CD4-positive, alpha-beta T cell (primary cell): ENCODE measurements around the gene SPNS1. TPM values are rescaled to one million over a fixed set of nuclear protein-coding genes. Genes with fewer than 3 reads are reported as not detected.

Experiments
- ATAC-seq: fragments of 200-7000 bp; cut with Tn5 transposase; one replicate; pipeline ENCODE4 v1.10.0; 2022; ENCODE audit warnings: mild to moderate bottlenecking; ENCODE audit not compliant: poor library complexity
- CTCF ChIA-PET: fragments of 350-600 bp; sonication (Branson Sonifier 250); formaldehyde crosslinking; loops from one replicate; lab custom pipeline; 2021; ENCODE audit warnings: antibody characterized with exemption, inconsistent platforms; lab: Charles Lee
- POLR2A ChIA-PET: fragments of 350-600 bp; sonication (Branson Sonifier 250); formaldehyde crosslinking; loops from one replicate; lab custom pipeline; 2021; ENCODE audit warnings: antibody characterized with exemption, inconsistent platforms; lab: Charles Lee
- DNase-seq, 14 experiments: peaks; one replicate each; pipeline ENCODE4 v3.0.0-alpha.2; 2013 to 2020; ENCODE audit warnings: mixed read lengths in 2 of 14
- H3K27ac ChIP-seq, 2 donors: one replicate each; pipeline versions ENCODE4 v1.5.1 to v1.7.0; 2013; ENCODE audit warnings: low read length in 2 of 2, low read depth in 1 of 2, mild to moderate bottlenecking in 1 of 2
- H3K27me3 ChIP-seq, 2 experiments: 1 replicate in 1 of 2; 2 replicates in 1 of 2; pipeline versions ENCODE4 v1.6.1 to v1.7.0; 2013; ENCODE audit warnings: low read length in 2 of 2, control low read depth in 1 of 2, mild to moderate bottlenecking in 1 of 2, moderate library complexity in 1 of 2; ENCODE audit not compliant: insufficient read depth in 2 of 2, control insufficient read depth in 1 of 2
- H3K36me3 ChIP-seq: one replicate; pipeline ENCODE4 v1.6.1; 2013; ENCODE audit warnings: low read length, control low read depth; ENCODE audit not compliant: insufficient read depth
- H3K4me1 ChIP-seq: one replicate; pipeline ENCODE4 v1.6.1; 2013; ENCODE audit warnings: low read length, control low read depth; ENCODE audit not compliant: insufficient read depth
- H3K4me3 ChIP-seq: one replicate; pipeline ENCODE4 v1.5.1; 2013; ENCODE audit warnings: mild to moderate bottlenecking, low read length, moderate library complexity
- H3K9me3 ChIP-seq, 2 experiments: 1 replicate in 1 of 2; 2 replicates in 1 of 2; pipeline versions ENCODE4 v1.6.1 to v1.7.0; 2013; ENCODE audit warnings: low read length in 2 of 2, mild to moderate bottlenecking in 2 of 2, control low read depth in 1 of 2, moderate library complexity in 1 of 2; ENCODE audit not compliant: control insufficient read depth in 1 of 2, insufficient read depth in 1 of 2
- H3K27ac Mint-ChIP-seq: one replicate; pipeline ENCODE4 v1.8.0; 2020; ENCODE audit warnings: mixed read lengths
- H3K27me3 Mint-ChIP-seq: one replicate; pipeline ENCODE4 v1.8.0; 2021; ENCODE audit warnings: mixed read lengths
- H3K36me3 Mint-ChIP-seq: one replicate; pipeline ENCODE4 v1.8.0; 2021; ENCODE audit warnings: low read depth, mixed read lengths
- H3K4me1 Mint-ChIP-seq: one replicate; pipeline ENCODE4 v1.8.0; 2021; ENCODE audit warnings: low read depth, mixed read lengths
- H3K4me3 Mint-ChIP-seq: one replicate; pipeline ENCODE4 v1.8.0; 2020; ENCODE audit warnings: mild to moderate bottlenecking, mixed read lengths
- H3K9me3 Mint-ChIP-seq: one replicate; pipeline ENCODE4 v1.8.0; 2020; ENCODE audit warnings: mixed read lengths
- CTCF ChIP-seq: fragments of 200-600 bp; IDR thresholded peaks from one replicate; pipeline ENCODE4 v1.8.0; 2022; ENCODE audit warnings: antibody characterized with exemption, mild to moderate bottlenecking
- intact Hi-C, 2 experiments: fragments of 100-400 bp; cut with DNase I in 1 of 2; cut with micrococcal nuclease in 1 of 2; formaldehyde crosslinking; loops; one replicate each; pipeline versions ENCODE4 v1.15.1 to v1.9.0; 2023 to 2025; cut with DNase I, micrococcal nuclease
- total RNA-seq, 174 experiments: library from RNA in 2 of 174; stranded (reverse) in 2 of 174; gene quantifications; one replicate each; pipeline ENCODE4 v1.2.3 and lab custom pipeline; 2021 to 2026

Gene SPNS1
- total RNA-seq, 2 experiments from 2014 or later = 24.4 to 28.1 TPM

- H3K36me3 ChIP-seq = peaks cover 59% of the 10 kb centered on the region
- TF ChIP-seq CTCF = no peak
- Mint-ChIP-seq H3K27me3 (no peaks in the 10 kb centered on the region), H3K27ac (peak within 1 kb of the TSS; percentile 100), H3K4me1 (peaks cover 55% of the 10 kb centered on the region), H3K36me3 (peaks cover 91% of the 10 kb centered on the region), H3K4me3 (peak within 1 kb of the TSS; percentile 100), H3K9me3 (peaks cover 6% of the 10 kb centered on the region)
- no peaks in the 10 kb centered on the region for H3K27me3 ChIP-seq
- DNase-seq = peak; percentile 69 to 91 (median 86)
- peak; percentile 71 for ATAC-seq
- peaks cover 64% of the 10 kb centered on the region for H3K4me1 ChIP-seq
- H3K27ac ChIP-seq = peak within 1 kb of the TSS; percentile 78 to 88
- POLR2A ChIA-PET = interaction anchor here (0.8 to 8.2 kb wide), 13 partner anchors 9 to 161 kb away, joined by 3 to 100 read pairs (median 5); partner anchors contain the start of genes NFATC2IP, SPNS1 and TUFM
- intact Hi-C loops = loop anchor here (2.0 to 5.0 kb wide), 2 partner anchors 24 to 672 kb away; no protein-coding TSS in a partner anchor
- peaks cover 5 to 13% of the 10 kb centered on the region in 2 experiments for H3K9me3 ChIP-seq
- CTCF ChIA-PET = interaction anchor here (0.9 to 1.1 kb wide), 2 partner anchors 44 to 56 kb away, joined by 3 read pairs; no protein-coding TSS in a partner anchor
- H3K4me3 ChIP-seq = peak within 1 kb of the TSS; percentile 99
Measured at GRCh38 chr16:28984619-28985135, 10.1 kb downstream of the SPNS1 start, which contains the start of gene LAT. Gene LAT, plus strand, starts transcription at chr16:28985052. Its CDS starts 366 bp downstream, at chr16:28985418.

GRCh38 chr16:28985211-28986041, 10.8 kb downstream of the SPNS1 start:
- Mint-ChIP-seq H3K4me1 (peaks cover 62% of the 10 kb centered on the region), H3K4me3 (peak overlapping the region; percentile 100), H3K27me3 (no peaks in the 10 kb centered on the region), H3K36me3 (peaks cover 93% of the 10 kb centered on the region), H3K27ac (peak overlapping the region; percentile 100), H3K9me3 (peaks cover 6% of the 10 kb centered on the region)
- no peaks in the 10 kb centered on the region for H3K27me3 ChIP-seq
- DNase-seq (peak in 6 of 14 experiments; percentile 32 to 54 (median 40)), ATAC-seq (peak; percentile 33)
- H3K4me3 ChIP-seq = peak overlapping the region; percentile 99
- H3K27ac ChIP-seq = peak overlapping the region; percentile 69 to 88
- CTCF ChIA-PET = interaction anchor here (0.9 to 4.5 kb wide), 3 partner anchors 8 to 57 kb away, joined by 3 to 22 read pairs (median 8); partner anchors contain the start of gene SPNS1
- H3K4me1 ChIP-seq = peaks cover 71% of the 10 kb centered on the region
- no peak for TF ChIP-seq CTCF
- H3K9me3 ChIP-seq = peaks cover 5 to 13% of the 10 kb centered on the region in 2 experiments
- POLR2A ChIA-PET = interaction anchor here (0.6 to 8.2 kb wide), 15 partner anchors 8 to 1828 kb away, joined by 3 to 100 read pairs (median 5); partner anchors contain the start of genes NFATC2IP, SPNS1 and TUFM
- intact Hi-C loops = loop anchor here (2.0 kb wide), 1 partner anchor 23 kb away; no protein-coding TSS in a partner anchor
- peaks cover 64% of the 10 kb centered on the region for H3K36me3 ChIP-seq

- peaks cover 93% of the 10 kb centered on the region for H3K36me3 Mint-ChIP-seq
- CTCF ChIA-PET = interaction anchor here (2.6 to 4.5 kb wide), 2 partner anchors 9 to 12 kb away, joined by 8 to 22 read pairs; partner anchors contain the start of gene SPNS1
- intact Hi-C loops = no loop called here
- H3K4me3 Mint-ChIP-seq = peak overlapping the region; percentile 100
- H3K4me1 Mint-ChIP-seq = peaks cover 68% of the 10 kb centered on the region
- peak overlapping the region; percentile 99 for H3K4me3 ChIP-seq
- peaks cover 65% of the 10 kb centered on the region for H3K36me3 ChIP-seq
- TF ChIP-seq CTCF = no peak
- no peaks in the 10 kb centered on the region for H3K27me3 ChIP-seq
- peaks cover 6% of the 10 kb centered on the region for H3K9me3 Mint-ChIP-seq
- H3K4me1 ChIP-seq = peaks cover 78% of the 10 kb centered on the region
- H3K27me3 Mint-ChIP-seq = no peaks in the 10 kb centered on the region
- POLR2A ChIA-PET = interaction anchor here (1.7 to 8.2 kb wide), 8 partner anchors 8 to 89 kb away, joined by 3 to 100 read pairs (median 24); partner anchors contain the start of gene SPNS1
- DNase-seq (peak in 2 of 14 experiments; percentile 33 to 55), ATAC-seq (no peak)
- H3K27ac Mint-ChIP-seq = peak overlapping the region; percentile 100
- peak overlapping the region; percentile 69 to 88 for H3K27ac ChIP-seq
- H3K9me3 ChIP-seq = peaks cover 5 to 13% of the 10 kb centered on the region in 2 experiments
Measured at GRCh38 chr16:28986046-28986445, 11.5 kb downstream of the SPNS1 start.
